Measurements from ENCODE around the gene FAAP100.

GRCh38 chr17:81566461-81567126 lies 14.4 kb upstream of the FAAP100 start:
- TF ChIP-seq POLR2A (IDR thresholded peaks at IDR 0.05) (peak in 1 of 3 donors; percentile 6), CTCF (IDR thresholded peaks at IDR 0.05) (peak in 1 of 7 experiments; percentile 8)

Data from body of pancreas (tissue), 4 donors.